Measurements from ENCODE around the gene KCNQ5.

DNA sequence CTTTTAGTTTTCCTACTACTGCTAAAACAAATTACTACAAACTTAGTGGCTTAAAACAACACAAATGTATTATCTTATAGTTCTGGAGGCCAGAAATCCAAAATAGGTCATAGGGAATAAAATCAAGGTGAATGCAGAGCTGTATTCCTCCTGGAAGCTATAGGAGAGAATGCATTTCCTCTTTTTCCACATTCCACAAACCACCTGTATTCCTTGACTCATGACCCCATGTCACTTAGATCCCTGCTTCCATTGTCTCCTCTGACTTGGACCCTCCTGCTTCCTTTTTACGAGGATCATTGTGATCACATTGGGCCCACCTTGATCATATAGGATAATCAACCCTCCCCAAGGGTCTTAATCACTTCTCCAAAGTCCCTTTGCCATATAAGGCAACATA, 200.8 kb downstream of the KCNQ5 start:
- TF ChIP-seq CTCF (IDR thresholded peaks at IDR 0.05; ENCODE audit: low read depth, low read length) (no peak), EZH2phosphoT487 (IDR thresholded peaks at IDR 0.05; ENCODE audit: low read depth) (no peak)
